ENCODE results near the gene DOCK2. TPM values are rescaled to one million over a fixed set of nuclear protein-coding genes. Genes with fewer than 3 reads are reported as not detected.

Gene DOCK2
- total RNA-seq, 1 donor from 2014 or later: 13.6 TPM

GRCh38 chr5:170006021-170006420, 368.9 kb downstream of the DOCK2 start:
- Histone ChIP-seq H3K27ac (ENCODE audit: low read depth, low read length) (no peak overlapping the region), H3K4me1 (ENCODE audit: control insufficient read depth in 3 of 3, insufficient read depth in 3 of 3, low read length in 3 of 3) (no peaks in the 10 kb centered on the region), H3K4me3 (ENCODE audit: low read length in 3 of 3) (no peak overlapping the region), H3K9ac (ENCODE audit: low read depth in 1 of 3, low read length in 3 of 3) (no peak overlapping the region), H3K36me3 (ENCODE audit: control insufficient read depth in 3 of 3, insufficient read depth in 3 of 3, low read length in 3 of 3) (no peaks in the 10 kb centered on the region), H3K9me3 (ENCODE audit: control insufficient read depth in 3 of 3, low read length in 3 of 3) (no peaks in the 10 kb centered on the region), H3K27me3 (ENCODE audit: control insufficient read depth in 3 of 3, insufficient read depth in 3 of 3, low read length in 3 of 3) (peaks cover 0 to 5% (median 0%) of the 10 kb centered on the region in 3 donors)

DNA sequence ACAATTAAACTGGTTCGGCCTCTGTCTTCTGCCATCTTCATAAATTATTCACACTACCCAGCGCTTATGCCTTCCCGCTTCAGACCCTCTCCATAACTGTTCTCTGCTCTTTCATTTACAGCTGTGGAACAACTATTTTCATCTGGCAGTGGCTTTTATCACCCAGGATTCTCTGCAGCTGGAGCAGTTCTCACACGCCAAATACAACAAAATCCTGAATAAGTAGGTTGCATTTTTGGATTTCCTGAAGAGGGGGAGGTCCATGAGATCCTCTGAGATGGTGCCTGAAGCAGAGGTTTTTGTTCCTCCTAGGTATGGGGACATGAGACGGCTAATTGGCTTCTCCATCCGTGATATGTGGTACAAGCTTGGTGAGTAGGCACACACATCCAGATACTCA, 371.3 kb downstream of the DOCK2 start:
- Histone ChIP-seq H3K4me3 (ENCODE audit: low read length in 3 of 3) (no peak overlapping the region), H3K9ac (ENCODE audit: low read depth in 1 of 3, low read length in 3 of 3) (no peak overlapping the region), H3K9me3 (ENCODE audit: control insufficient read depth in 3 of 3, low read length in 3 of 3) (no peaks in the 10 kb centered on the region), H3K27me3 (ENCODE audit: control insufficient read depth in 3 of 3, insufficient read depth in 3 of 3, low read length in 3 of 3) (peaks cover 0 to 12% (median 0%) of the 10 kb centered on the region in 3 donors), H3K27ac (ENCODE audit: low read depth, low read length) (no peak overlapping the region), H3K36me3 (ENCODE audit: control insufficient read depth in 3 of 3, insufficient read depth in 3 of 3, low read length in 3 of 3) (no peaks in the 10 kb centered on the region), H3K4me1 (ENCODE audit: control insufficient read depth in 3 of 3, insufficient read depth in 3 of 3, low read length in 3 of 3) (no peaks in the 10 kb centered on the region)

DNA sequence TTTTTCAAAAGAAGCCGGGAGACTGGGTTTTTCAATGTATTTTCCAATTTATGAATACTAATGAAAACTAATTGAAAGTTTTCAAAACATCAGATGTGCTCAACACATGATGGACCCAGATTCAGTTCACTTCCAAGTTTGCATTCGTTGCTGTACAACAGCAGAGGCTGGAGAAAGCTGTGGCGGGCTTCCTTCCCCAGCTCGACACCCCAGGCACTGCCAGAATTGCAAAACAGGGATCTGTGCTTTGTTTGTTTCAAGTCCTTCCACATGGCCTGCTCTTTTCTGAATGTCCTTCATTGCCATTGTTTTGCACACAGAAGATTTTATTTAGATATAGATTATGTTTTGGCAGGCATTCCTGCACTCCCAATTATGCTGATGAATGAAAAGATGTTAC, 373.5 kb downstream of the DOCK2 start:
- Histone ChIP-seq H3K4me3 (ENCODE audit: low read length in 3 of 3) (no peak overlapping the region), H3K4me1 (ENCODE audit: control insufficient read depth in 3 of 3, insufficient read depth in 3 of 3, low read length in 3 of 3) (no peaks in the 10 kb centered on the region), H3K9ac (ENCODE audit: low read depth in 1 of 3, low read length in 3 of 3) (no peak overlapping the region), H3K9me3 (ENCODE audit: control insufficient read depth in 3 of 3, low read length in 3 of 3) (no peaks in the 10 kb centered on the region), H3K36me3 (ENCODE audit: control insufficient read depth in 3 of 3, insufficient read depth in 3 of 3, low read length in 3 of 3) (no peaks in the 10 kb centered on the region), H3K27me3 (ENCODE audit: control insufficient read depth in 3 of 3, insufficient read depth in 3 of 3, low read length in 3 of 3) (peaks cover 0 to 12% (median 0%) of the 10 kb centered on the region in 3 donors), H3K27ac (ENCODE audit: low read depth, low read length) (no peak overlapping the region)

DNA sequence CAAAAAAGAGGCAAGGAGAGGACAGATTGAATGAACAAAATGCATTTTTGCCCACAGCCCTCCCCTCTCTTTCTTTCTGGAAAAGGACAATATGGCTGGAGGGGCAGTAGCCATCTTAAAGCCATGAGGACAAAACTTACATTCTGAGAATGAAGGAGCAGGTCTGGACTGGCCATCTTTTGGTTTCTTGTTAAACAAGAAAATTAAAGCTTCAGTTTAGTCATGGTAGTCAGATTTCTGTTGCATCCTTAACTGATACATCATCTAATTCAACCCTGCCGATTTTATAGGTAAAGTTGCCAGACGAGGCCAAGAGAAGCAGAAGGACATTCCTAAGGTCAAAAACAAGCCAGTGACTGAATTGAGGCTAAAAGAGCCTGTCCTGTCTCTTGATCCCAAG, 374.7 kb downstream of the DOCK2 start:
- Histone ChIP-seq H3K27ac (ENCODE audit: low read depth, low read length) (no peak overlapping the region), H3K4me1 (ENCODE audit: control insufficient read depth in 3 of 3, insufficient read depth in 3 of 3, low read length in 3 of 3) (no peaks in the 10 kb centered on the region), H3K9me3 (ENCODE audit: control insufficient read depth in 3 of 3, low read length in 3 of 3) (no peaks in the 10 kb centered on the region), H3K4me3 (ENCODE audit: low read length in 3 of 3) (no peak overlapping the region), H3K36me3 (ENCODE audit: control insufficient read depth in 3 of 3, insufficient read depth in 3 of 3, low read length in 3 of 3) (no peaks in the 10 kb centered on the region), H3K27me3 (ENCODE audit: control insufficient read depth in 3 of 3, insufficient read depth in 3 of 3, low read length in 3 of 3) (peaks cover 0 to 12% (median 0%) of the 10 kb centered on the region in 3 donors), H3K9ac (ENCODE audit: low read depth in 1 of 3, low read length in 3 of 3) (no peak overlapping the region)

DNA sequence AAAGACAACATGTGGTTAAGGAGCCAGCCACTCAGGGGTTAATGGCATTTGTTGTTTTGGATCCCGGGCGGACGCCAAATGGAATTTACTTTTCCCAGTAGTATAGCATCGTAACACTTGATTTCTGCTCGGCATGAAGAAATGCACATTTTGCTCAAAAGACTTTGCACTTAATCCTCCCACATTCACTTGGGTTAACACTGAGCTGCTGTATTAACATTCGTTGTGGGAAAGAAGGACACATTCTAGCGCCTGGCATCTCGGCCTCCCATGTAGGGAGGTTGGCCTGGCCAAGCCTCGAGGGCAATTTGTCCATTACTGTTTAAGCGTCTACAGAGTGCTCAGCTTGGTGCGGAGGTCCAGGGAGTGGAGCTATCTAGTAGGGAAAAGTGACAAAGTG, 375.5 kb downstream of the DOCK2 start:
- H3K4me3 ChIP-seq (ENCODE audit: low read length in 3 of 3): no peak overlapping the region
- H3K27ac ChIP-seq (ENCODE audit: low read depth, low read length): no peak overlapping the region
- no peak overlapping the region for H3K9ac ChIP-seq (ENCODE audit: low read depth in 1 of 3, low read length in 3 of 3)
- peaks cover 0 to 8% (median 0%) of the 10 kb centered on the region in 3 donors for H3K27me3 ChIP-seq (ENCODE audit: control insufficient read depth in 3 of 3, insufficient read depth in 3 of 3, low read length in 3 of 3)
- H3K4me1 ChIP-seq (ENCODE audit: control insufficient read depth in 3 of 3, insufficient read depth in 3 of 3, low read length in 3 of 3): no peaks in the 10 kb centered on the region
- no peaks in the 10 kb centered on the region for H3K9me3 ChIP-seq (ENCODE audit: control insufficient read depth in 3 of 3, low read length in 3 of 3)
- no peaks in the 10 kb centered on the region for H3K36me3 ChIP-seq (ENCODE audit: control insufficient read depth in 3 of 3, insufficient read depth in 3 of 3, low read length in 3 of 3)

DNA sequence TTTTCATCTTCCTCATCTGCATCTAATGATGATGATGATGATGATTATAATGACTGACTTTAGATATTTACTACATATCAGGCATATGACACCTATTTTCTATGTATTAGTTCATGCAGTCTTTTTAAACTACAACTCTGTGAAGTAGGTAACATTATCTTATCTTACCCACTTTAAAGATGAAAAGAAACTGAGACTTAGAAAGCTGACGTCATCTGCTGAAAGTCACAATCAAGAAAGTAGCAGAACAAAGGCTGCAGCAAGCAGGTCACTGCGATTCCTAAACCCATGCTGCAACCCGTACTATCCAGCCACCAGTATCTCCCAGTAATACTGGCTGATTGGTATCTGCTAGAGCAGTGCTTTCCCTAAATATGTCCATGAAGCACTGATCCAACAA, 383.3 kb downstream of the DOCK2 start:
- H3K4me3 ChIP-seq (ENCODE audit: low read length in 3 of 3): no peak overlapping the region
- H3K9me3 ChIP-seq (ENCODE audit: control insufficient read depth in 3 of 3, low read length in 3 of 3): no peaks in the 10 kb centered on the region
- no peak overlapping the region for H3K27ac ChIP-seq (ENCODE audit: low read depth, low read length)
- no peak overlapping the region for H3K9ac ChIP-seq (ENCODE audit: low read depth in 1 of 3, low read length in 3 of 3)
- H3K36me3 ChIP-seq (ENCODE audit: control insufficient read depth in 3 of 3, insufficient read depth in 3 of 3, low read length in 3 of 3): no peaks in the 10 kb centered on the region
- H3K4me1 ChIP-seq (ENCODE audit: control insufficient read depth in 3 of 3, insufficient read depth in 3 of 3, low read length in 3 of 3): no peaks in the 10 kb centered on the region
- H3K27me3 ChIP-seq (ENCODE audit: control insufficient read depth in 3 of 3, insufficient read depth in 3 of 3, low read length in 3 of 3): peaks cover 0 to 3% (median 0%) of the 10 kb centered on the region in 3 donors

- no peak overlapping the region for H3K27ac ChIP-seq (ENCODE audit: low read depth, low read length)
- H3K9ac ChIP-seq (ENCODE audit: low read depth in 1 of 3, low read length in 3 of 3): no peak overlapping the region
- peaks cover 0 to 3% (median 0%) of the 10 kb centered on the region in 3 donors for H3K27me3 ChIP-seq (ENCODE audit: control insufficient read depth in 3 of 3, insufficient read depth in 3 of 3, low read length in 3 of 3)
- H3K4me1 ChIP-seq (ENCODE audit: control insufficient read depth in 3 of 3, insufficient read depth in 3 of 3, low read length in 3 of 3): no peaks in the 10 kb centered on the region
- H3K4me3 ChIP-seq (ENCODE audit: low read length in 3 of 3): no peak overlapping the region
- no peaks in the 10 kb centered on the region for H3K36me3 ChIP-seq (ENCODE audit: control insufficient read depth in 3 of 3, insufficient read depth in 3 of 3, low read length in 3 of 3)
- H3K9me3 ChIP-seq (ENCODE audit: control insufficient read depth in 3 of 3, low read length in 3 of 3): no peaks in the 10 kb centered on the region
These were observed 384.4 kb downstream of the DOCK2 start for GRCh38 chr5:170021506-170021905.

GRCh38 chr5:170025853-170026252, 388.8 kb downstream of the DOCK2 start:
- H3K36me3 ChIP-seq (ENCODE audit: control insufficient read depth in 3 of 3, insufficient read depth in 3 of 3, low read length in 3 of 3): no peaks in the 10 kb centered on the region
- no peaks in the 10 kb centered on the region for H3K4me1 ChIP-seq (ENCODE audit: control insufficient read depth in 3 of 3, insufficient read depth in 3 of 3, low read length in 3 of 3)
- no peak overlapping the region for H3K4me3 ChIP-seq (ENCODE audit: low read length in 3 of 3)
- H3K27ac ChIP-seq (ENCODE audit: low read depth, low read length): no peak overlapping the region
- no peak overlapping the region for H3K9ac ChIP-seq (ENCODE audit: low read depth in 1 of 3, low read length in 3 of 3)
- H3K9me3 ChIP-seq (ENCODE audit: control insufficient read depth in 3 of 3, low read length in 3 of 3): no peaks in the 10 kb centered on the region
- no peaks in the 10 kb centered on the region for H3K27me3 ChIP-seq (ENCODE audit: control insufficient read depth in 3 of 3, insufficient read depth in 3 of 3, low read length in 3 of 3)

DNA sequence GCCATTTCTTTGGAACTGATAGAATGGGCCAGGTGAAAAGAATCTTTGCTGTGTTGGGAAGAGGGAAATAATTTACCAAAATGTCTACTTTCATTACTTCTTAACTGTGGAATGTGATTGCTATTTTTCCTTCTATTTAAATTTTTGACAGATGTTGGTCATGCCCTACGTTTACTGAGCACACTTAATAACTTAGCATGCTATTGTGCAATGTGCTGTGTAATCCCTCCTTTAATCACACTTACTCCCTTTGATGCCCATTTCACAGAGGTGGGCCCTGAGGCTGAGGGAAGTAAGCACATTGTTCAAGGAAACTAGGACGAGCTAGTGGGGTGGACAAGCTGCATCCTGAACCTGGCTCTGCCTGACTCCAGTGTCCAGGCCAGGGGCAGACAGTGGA, 391.0 kb downstream of the DOCK2 start:
- H3K4me1 ChIP-seq (ENCODE audit: control insufficient read depth in 3 of 3, insufficient read depth in 3 of 3, low read length in 3 of 3): no peaks in the 10 kb centered on the region
- no peaks in the 10 kb centered on the region for H3K36me3 ChIP-seq (ENCODE audit: control insufficient read depth in 3 of 3, insufficient read depth in 3 of 3, low read length in 3 of 3)
- no peaks in the 10 kb centered on the region for H3K27me3 ChIP-seq (ENCODE audit: control insufficient read depth in 3 of 3, insufficient read depth in 3 of 3, low read length in 3 of 3)
- no peak overlapping the region for H3K27ac ChIP-seq (ENCODE audit: low read depth, low read length)
- no peaks in the 10 kb centered on the region for H3K9me3 ChIP-seq (ENCODE audit: control insufficient read depth in 3 of 3, low read length in 3 of 3)
- no peak overlapping the region for H3K9ac ChIP-seq (ENCODE audit: low read depth in 1 of 3, low read length in 3 of 3)
- H3K4me3 ChIP-seq (ENCODE audit: low read length in 3 of 3): no peak overlapping the region

DNA sequence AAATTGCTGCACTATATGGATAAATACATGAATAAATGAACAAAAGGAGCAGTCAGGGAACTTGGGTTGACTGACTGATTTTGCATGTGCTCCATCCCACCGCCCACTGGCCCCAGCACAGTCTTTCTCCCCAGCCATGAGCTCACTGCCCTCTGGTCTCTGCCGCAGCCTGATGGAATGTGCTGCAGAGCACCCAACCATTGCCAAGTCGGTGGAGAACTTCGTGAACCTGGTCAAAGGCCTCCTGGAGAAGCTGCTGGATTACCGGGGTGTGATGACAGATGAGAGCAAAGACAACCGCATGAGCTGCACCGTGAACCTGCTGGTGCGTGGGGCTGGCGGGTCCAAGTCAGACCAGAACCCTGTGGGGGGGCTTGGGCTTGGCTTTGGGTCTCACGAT, 397.2 kb downstream of the DOCK2 start:
- Histone ChIP-seq H3K27ac (ENCODE audit: low read depth, low read length) (no peak overlapping the region), H3K9me3 (ENCODE audit: control insufficient read depth in 3 of 3, low read length in 3 of 3) (no peaks in the 10 kb centered on the region), H3K4me1 (ENCODE audit: control insufficient read depth in 3 of 3, insufficient read depth in 3 of 3, low read length in 3 of 3) (no peaks in the 10 kb centered on the region), H3K4me3 (ENCODE audit: low read length in 3 of 3) (no peak overlapping the region), H3K9ac (ENCODE audit: low read depth in 1 of 3, low read length in 3 of 3) (no peak overlapping the region), H3K36me3 (ENCODE audit: control insufficient read depth in 3 of 3, insufficient read depth in 3 of 3, low read length in 3 of 3) (no peaks in the 10 kb centered on the region), H3K27me3 (ENCODE audit: control insufficient read depth in 3 of 3, insufficient read depth in 3 of 3, low read length in 3 of 3) (peaks cover 0 to 4% (median 0%) of the 10 kb centered on the region in 3 donors)

- Histone ChIP-seq H3K27me3 (ENCODE audit: control insufficient read depth in 3 of 3, insufficient read depth in 3 of 3, low read length in 3 of 3) (peaks cover 0 to 5% (median 0%) of the 10 kb centered on the region in 3 donors), H3K4me3 (ENCODE audit: low read length in 3 of 3) (no peak overlapping the region), H3K9me3 (ENCODE audit: control insufficient read depth in 3 of 3, low read length in 3 of 3) (no peaks in the 10 kb centered on the region), H3K4me1 (ENCODE audit: control insufficient read depth in 3 of 3, insufficient read depth in 3 of 3, low read length in 3 of 3) (no peaks in the 10 kb centered on the region), H3K27ac (ENCODE audit: low read depth, low read length) (no peak overlapping the region), H3K9ac (ENCODE audit: low read depth in 1 of 3, low read length in 3 of 3) (no peak overlapping the region), H3K36me3 (ENCODE audit: control insufficient read depth in 3 of 3, insufficient read depth in 3 of 3, low read length in 3 of 3) (no peaks in the 10 kb centered on the region)
These were observed 401.2 kb downstream of the DOCK2 start for GRCh38 chr5:170038241-170038640.
